CD4-positive, alpha-beta T cell treated with Interleukin-21 for 1 hour (primary cell): ENCODE results near the gene CAPS.

Experiments used
- DNase-seq: peaks from one replicate; pipeline ENCODE4 v3.0.0-alpha.2; 2020

CAPS gene

DNA sequence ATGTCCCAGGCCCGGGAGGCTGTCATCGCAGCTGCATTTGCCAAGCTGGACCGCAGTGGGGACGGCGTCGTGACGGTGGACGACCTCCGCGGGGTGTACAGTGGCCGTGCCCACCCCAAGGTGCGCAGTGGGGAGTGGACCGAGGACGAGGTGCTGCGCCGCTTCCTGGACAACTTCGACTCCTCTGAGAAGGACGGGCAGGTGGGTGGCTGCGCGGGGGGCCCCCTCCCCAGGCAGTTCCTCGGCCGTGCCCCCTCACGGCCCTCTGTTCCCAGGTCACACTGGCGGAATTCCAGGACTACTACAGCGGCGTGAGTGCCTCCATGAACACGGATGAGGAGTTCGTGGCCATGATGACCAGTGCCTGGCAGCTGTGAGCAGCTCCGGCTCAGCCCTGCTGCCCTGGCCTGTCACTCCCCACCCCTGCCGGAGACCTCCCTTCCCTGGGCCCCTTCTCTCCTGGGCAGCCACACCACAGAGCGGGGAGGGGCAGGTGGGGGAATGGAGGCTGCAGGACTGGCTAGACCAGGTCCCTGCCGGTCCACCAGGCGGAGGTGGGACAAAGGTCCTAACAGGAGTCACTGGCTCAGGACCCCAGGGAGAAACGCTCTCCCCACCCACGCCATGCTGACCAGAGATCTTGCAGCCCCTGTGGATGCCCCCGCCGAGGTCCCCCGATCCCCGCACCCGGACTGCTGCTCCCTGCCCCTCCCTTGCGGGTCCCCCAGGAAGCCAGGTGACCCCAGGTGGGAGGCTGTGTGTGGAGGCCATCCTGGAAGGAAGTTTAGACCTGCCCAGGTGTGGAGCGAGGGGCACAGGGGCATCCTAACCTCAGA is 1.1 kb downstream of the CAPS start:
- DNase-seq: no peak

DNA sequence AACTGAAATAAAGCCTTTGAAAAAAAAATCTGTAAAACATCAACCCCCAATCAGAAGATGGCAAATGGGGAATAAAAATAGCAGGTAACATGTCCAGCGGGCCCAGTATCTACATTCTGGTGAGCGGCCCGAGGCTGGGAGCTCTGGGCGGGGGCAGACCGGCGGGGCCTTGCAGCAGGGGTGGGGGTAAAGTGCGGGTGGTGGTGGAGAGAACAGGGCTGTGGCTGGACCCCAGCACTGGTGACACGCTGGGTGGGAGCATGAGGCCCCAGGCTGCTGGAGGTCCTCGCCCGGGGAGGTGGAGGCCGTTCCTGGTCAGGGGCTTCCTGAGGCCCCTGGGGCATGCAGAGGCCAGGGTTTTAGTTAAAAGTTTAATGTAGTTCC is 1.7 kb downstream of the CAPS start:
- DNase-seq: no peak

DNA sequence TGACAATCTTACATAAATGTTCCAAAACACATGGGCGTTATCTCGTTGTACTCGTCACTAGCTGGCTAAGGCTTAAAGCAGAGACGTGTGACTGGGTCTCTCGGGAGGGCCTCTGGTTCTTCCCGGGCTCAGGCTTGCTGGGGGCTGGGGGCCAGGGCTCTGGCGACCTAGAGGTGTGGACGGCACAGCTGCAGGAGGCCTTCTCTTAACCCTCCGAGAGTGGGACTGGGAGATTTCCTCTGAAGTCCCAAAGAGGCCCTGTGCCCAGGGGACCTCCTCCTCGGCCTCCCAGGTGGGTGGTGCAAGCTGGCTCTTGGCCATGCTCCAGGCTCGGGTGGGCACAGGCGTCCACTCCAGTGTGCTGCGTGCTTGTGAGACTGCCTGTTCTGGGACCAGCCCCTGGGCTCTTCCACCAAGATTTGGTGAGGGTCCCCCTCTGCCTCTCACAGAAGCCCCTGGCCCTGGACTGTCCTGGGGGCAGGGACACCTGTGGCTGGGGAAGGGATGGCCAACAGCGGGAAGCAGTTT is 2.2 kb downstream of the CAPS start:
- DNase-seq: no peak

DNA sequence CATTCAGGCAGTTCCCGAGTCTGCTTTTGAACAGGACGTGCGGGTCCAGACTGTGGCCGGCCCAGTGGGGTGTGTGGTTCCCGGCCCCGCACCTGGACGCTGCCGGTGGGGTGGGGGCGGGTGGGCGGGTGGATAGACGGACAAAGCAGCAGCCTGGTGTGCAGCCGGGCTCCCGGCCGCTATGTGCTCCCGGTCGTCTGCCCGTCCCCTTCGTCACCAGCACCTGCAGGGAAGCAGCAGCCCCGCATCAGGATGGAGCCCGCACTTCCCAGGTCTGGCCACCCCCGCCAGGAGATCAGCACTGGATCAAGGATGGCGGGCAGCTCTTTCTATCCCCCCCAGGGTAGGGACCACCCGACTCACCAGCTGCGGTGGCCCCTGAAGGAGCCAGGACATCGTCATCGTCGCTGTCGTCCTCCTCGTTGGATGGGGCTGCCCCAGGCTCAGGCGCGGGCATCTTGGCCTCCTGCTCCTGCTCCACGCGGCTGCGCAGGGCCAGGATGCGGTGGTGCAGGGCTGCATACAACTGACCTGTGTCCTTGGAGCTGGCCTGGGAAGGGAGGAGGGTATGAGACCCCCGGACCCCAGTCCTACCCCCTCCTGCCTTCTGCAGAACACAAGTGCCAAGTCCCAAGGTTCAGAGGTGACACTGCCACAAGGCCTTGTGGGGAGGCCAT is 3.5 kb downstream of the CAPS start:
- no peak for DNase-seq

DNA sequence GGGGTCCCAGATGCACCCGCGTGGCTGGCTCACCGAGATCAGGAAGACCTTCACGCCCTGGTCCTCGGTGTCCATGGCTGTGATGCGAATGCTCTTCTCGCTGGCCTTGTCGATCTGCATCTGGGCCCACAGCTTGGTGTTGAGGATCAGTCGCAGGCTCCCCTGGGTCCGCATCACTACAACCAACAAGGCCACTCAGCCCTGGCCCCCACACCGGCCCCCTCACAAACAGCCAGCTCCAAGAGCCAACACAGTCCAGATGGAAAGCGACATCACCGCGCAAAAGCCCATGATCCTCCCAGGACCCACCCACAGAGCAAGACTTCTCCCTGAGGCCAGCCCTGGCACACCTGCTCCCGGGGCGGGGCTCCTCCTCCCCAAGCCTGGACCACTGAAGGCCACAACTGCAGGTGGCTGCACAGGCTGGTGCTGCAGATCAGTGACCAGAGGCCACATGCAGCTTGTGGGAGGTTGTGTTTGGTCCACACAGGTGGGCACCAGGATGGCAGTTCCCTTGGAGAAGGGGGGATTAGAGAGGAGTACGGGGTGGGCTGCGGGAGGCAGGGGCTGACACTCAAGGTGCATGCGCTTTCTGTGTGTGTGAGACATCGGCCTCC is 4.5 kb downstream of the CAPS start:
- DNase-seq: no peak

DNA sequence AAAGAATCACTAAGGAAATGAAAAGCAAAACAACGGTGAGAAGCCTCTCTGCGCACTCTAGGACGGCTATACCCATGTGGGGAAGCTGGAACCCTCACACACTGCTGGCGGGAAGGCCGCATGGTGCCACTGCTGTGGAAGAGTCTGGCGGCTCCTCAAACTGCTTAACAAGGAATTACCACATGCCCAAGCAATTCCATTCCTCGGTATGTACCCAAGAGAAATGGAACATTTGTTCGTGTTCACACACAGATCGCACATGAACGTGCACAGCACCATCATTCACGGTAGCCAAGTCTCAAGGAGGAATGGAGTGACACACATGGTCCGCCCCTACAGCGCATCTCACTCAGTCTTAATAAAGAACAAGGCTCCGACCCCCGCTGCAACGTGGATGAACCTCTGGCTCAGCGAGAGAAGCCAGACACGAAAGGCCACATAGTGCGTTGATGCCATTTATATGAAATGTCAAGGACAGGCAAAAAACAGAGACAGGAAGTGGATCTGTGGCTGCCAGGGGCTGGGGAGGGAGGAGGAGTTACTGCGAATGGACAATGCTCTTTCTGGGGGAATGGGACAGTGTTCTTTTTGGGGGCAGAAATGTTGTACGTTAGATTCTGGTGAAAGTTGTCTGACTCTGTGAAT is 7.6 kb downstream of the CAPS start:
- no peak for DNase-seq

DNA sequence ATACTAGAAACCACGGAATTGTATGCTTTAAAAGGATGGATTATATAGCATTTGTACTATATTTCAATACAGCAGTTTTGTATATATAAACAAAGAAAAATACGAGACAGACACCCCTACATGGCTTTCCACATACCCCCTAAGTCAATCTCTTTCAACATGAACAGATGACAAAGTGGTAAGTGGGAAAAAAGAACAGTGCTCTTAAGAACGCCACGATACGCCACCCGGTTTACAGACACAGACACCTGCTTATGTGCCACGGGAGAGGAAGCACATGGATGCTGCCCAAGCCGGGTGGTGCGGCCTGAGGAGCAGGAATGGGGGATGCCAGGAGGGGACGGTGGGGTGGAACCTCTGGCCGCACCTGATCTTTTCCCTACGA is 8.1 kb downstream of the CAPS start:
- DNase-seq: no peak

DNA sequence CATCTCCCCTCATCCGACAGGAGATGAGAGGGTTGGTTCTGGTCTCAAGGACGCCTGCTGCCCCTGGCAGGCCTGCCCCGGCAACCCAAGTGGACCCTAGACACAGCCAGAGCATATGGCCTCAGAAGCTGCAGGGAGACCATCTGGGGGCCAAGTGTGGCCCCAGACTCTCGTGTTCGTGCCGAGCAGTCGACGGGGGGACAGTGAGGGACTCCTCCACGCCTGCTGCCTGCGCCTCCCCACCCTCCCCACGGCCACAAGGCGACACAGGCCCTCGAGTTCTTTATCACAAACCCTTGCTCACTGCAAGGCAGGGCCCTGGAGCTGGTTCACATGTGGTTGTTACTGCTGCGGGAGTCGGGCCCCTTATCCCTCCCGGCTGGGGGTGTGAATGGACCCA is 9.3 kb downstream of the CAPS start:
- no peak for DNase-seq

DNA sequence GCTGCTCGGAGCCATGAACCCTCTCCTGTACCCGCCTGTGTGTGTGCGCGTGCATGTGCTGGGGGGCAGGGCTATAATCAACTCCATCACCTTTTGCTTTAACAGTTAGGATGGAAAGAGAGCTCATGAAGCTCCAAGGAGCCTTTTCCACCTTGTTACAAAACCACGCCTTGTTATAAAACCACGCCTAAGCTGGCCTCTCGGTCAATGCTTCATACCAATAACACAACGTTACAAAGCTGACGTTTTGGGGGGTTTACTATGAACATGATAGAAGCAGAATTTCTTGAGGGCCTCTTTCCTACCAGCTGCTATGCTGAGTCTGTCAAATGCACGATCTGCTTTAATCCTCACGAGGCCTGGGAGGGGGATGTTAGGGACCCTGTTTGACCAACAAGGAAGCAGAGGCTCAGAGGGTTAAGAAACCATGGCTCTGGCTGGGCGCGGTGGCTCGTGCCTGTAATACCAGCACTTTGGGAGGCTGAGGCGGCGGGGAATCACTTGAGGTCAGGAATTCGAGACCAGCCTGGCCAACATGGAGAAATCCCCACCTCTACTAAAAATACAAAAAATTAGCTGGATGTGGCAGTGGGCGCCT is 11.9 kb downstream of the CAPS start:
- DNase-seq: no peak

DNA sequence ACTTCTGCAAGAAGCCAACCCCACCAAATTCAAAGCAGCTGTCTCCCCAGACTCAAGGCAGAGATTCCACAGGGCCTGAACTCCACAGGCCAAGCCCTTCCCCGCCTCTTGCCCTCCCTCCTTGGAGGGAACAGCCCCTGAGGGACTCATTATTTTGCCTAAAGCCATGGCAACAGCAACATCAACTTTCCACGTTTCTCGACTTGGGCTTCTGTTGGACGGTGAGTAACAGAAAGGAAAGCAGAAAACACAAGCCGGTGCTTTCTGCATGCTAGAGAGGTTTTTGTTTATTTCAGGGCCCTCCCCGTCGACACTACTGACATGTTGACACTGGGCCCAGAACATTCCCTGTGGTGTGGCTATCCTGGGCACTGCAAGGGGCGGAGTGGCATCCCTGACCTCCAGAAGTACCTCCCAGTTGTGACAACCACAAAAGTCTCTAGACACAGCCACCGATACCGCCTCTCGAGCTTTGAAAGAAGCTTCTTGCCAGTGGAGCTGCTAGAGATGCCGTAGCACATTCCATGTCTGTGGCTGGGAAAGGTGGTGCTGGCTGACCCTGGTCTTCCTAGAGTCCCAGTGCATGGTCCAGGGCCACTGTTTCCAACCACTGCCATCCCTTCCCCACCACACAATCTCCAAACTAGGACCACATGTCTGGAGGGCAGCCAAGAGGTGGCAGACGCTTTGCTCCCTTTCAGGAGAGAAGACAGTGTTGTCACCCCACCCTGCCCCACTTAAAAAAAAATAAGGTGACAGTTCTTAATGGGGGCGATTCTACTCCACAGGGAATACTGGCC is 12.8 kb downstream of the CAPS start:
- DNase-seq: no peak

DNA sequence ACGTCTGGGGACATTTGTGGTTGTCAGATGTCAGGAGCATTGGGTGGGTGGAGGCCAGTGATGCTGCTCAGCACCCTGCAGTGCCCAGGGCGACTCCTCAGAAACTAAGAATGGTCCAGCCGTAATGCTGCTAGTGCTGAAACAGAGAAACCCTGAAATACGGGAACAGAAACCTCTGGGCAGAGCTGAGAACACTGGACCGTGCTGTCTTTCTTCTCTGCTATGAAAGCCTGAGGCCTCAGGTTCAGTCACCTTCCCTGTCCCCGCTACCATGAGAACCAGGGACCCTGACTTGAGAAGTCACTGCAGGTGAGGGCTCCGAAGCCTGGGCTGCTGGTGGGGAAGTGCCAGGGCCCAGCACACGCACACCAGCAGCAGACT is 13.4 kb downstream of the CAPS start:
- DNase-seq: no peak

DNA sequence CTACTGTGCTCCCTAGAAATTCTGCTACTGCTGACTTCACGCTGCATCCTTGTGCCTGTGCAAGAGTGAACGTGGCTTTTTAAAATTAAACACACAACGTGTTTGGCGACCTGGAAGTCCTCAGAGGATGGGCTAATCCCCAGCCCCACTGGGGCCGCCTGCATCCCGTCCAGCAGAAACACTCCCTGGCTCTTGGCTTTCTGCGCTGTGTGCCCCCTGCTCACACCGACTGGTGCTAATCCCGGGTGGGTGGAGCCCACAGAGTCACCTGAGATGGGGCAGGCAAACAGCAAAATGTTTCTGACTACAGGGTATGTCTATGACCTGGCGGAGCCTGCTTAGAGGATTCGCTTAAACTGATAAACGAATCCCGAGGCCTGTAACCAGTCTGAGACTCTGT is 15.1 kb downstream of the CAPS start:
- no peak for DNase-seq

DNA sequence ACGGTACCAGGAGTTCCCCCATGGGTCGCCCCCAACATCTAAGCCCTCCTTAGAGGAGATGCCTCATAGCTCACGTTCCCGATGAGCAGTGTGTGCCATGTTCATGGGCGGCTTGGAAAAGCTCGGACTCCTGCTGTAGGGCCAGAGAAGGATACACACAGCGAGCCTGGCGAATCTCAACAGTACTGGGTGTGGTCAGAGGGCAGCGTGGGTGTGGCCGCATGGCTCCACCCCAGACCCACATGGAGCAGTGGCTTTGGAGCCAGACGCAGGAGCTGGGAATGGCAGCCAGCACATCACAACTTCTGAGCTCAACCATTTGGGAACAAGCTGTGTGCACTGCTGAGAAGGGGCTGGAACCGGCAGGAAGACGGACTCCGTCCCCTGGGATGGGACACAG is 15.6 kb downstream of the CAPS start:
- no peak for DNase-seq

DNA sequence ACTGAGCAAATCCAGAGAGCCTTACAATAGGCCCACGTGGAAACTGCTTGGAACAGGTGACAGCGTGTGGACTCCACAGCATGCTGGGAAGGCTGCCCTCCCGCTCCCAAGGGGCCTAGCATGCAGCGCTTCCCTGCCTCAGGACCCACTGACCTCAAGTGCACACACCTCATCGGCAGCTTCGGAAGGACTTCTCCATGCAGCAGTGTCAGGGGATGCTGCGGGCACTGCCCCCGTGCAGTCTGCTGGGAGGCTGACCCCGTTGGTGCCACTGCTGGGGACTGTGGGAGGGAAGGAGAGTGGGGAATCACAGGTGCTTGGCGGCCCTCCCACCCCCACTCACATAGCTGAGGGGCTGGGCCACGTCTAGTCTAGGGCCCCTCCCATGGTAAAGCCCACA is 17.2 kb downstream of the CAPS start:
- DNase-seq: no peak

DNA sequence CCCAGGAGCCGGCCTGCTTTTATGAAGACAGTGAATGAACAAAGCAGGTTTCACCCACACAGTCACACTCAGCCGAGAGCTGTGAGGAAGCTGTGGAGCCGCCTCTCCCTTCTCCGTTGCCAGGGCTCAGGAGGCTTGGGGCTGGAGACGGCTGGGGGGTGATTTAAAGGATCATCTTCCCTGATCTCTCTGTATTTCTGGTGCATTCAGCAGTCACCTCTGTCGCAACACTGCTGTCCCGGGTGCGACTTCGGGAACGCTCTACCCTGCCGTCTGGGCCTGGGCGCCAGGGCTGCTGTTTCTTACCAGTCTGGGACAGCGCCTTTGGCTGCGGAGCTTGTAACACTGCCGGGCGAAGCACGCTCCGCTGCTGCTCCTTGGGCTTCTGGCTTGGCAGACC is 18.1 kb downstream of the CAPS start:
- DNase-seq: no peak

DNA sequence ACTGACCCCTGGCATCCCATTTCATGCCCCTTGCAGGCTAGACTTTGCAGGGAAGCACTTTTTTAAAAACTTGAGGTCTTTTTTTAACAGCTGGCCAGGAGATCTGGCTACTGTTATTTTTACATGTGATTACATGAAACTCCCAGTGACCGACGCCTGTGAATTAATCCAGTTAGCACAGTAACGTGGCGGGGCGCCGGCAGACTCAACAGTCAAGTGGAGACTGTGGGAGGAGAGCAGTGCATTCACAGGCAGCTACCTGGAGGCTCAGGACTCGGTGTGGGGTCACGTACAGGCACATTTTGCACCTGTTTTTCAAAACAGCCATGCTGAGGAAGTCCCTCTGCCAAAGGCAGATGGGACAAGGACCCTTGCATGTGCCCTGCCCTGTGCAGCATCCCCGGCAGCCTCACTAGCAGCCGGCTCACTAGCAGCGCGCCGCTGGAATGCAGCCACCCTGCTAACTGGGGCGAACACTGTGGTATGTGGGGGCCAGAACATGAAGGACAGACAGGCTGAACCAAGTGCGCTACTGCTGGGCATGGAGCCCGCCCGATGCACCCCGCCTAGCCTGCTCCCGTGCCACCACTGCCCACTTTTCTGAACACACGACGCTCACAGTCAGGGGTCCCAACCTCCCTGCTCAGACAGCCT is 18.7 kb downstream of the CAPS start:
- DNase-seq: no peak

DNA sequence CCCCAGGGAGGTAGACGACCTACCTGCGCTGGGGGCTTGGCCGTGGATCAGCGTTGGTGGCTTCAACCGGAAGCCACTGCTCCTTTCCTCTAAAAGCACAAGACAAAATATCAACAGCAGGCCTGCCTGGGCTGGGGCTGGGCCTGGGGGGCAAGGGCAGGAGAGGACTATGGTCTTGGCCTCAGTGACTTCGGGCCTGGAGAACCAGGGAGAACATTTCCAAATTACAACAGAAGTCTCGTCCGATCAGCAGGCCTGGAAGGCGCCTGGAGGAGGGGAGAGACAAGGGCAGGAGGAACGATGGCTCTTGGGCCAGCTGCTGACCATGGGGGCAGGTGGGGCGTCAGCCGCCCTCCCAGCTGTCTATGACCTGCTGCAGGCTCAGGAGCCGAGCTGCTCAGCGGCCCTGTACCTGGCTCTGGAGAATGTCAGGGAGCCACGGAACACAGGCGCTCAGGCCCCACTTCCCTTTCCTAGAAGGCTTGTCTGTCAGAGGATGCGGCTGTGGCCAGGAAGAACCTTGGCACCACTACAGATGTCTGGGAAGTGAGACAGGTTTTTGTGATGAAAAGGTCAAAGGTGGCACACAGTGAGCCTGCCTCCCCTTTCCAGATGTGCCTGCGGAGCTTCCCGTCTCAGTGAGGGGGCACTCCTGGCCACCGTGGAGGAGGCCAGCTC is 19.5 kb downstream of the CAPS start:
- DNase-seq: no peak

DNA sequence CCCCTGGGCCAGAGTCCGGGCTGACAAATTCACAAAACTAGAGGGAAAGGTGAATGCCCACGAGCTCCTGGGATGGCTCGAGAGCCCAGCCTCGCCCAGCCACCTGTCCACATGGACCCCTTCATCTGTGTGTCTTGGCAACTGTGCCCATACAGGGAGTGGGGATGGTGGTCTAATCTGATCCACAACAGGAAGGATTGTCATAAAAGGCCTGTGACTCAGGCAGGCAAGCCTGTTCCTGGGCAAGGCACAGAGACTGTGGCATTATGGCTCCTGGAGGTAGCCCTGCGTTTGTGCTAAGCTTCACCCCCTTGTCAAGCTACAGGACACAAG is 20.0 kb downstream of the CAPS start:
- DNase-seq: no peak

DNA sequence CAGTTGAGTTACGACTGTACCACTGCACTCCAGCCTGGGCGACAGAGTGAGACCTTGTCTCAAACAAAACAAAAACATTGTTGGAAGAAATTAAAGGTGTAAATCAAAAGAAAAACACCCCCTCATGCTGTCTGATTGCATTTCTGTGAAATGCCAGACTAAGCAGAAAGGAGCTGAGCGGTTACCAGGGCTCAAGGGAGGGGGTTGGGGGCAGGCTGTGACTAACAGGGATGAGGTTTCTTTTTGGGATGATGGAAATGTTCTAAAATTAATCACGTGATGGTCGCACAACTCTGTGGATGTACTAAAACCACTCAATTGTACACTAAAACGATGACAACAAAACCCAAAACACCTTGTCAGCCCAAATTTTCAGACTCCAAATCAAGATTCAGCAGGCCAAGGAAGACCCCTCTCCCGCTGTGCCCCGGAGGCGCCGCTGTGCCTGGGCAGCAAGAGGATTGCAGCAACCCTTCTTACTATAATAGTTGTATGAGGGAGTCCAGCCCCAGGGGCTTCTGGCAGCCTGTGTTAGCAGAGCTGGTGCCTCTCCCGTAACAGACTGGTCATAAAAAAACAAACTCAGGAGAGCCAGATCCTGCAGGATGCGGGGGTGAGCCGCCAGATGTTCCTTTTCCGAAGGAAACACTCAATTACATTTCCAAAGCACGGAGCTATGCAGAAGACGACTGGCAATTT is 20.9 kb downstream of the CAPS start:
- no peak for DNase-seq

DNA sequence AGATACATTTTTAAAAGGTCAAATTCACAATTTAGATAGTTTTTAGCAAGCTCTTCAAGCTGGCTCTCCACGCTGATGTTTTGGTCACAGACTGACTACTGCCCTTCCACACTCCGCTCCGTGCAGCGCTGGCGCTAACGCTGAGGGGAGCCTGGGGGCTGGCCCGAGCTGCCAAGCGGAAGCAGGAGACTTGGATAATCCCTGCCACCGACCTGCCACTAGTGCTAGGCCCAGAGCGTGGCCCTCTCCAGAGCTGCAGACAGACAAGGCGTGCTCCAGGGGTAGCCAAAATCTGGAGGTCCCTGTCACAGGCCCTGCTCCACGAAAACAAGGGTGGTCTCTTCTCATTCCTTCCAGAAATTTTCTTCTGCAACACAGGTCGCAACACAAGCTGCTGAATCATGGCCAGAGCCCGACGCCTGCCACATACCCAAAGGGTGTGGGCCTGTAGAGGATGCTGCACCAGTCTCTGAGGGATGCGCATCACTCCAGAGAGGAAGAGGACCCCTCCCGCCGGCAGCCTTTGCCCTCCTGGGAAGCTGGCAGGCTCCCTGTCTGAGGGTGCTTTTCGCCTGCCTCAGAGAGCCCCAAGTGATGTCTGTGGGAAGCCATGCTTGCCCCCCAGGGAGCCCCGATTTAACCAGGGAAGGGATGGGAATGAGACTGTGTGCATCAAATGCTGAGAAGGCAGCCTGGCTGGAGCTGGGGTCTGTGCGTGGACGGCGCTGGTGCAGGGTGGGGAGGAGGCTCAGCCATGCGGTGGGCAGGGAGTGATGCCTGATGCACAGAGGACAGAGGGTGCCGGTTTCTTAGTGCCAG is 21.6 kb downstream of the CAPS start:
- DNase-seq: no peak
